ENCODE measurements around the gene CNOT2.

- TF ChIP-seq POLR2A (IDR thresholded peaks at IDR 0.05; ENCODE audit: low read length) (peak; percentile 84), GATA1 (IDR thresholded peaks at IDR 0.05; ENCODE audit: low read depth, low read length) (no peak)
These were observed at the start of gene CNOT2 for GRCh38 chr12:70242695-70243509.

Data from erythroblast (primary cell).